Measurements from ENCODE around the gene KIF16B.

- TF ChIP-seq GATA2 (IDR thresholded peaks at IDR 0.05; ENCODE audit: low read depth, low read length) (no peak), GATA3 (IDR thresholded peaks at IDR 0.05; ENCODE audit: low read depth, low read length) (no peak)
Measured at GRCh38 chr20:16392346-16392745, 180.9 kb downstream of the KIF16B start.
